Caco-2 (cell line): ENCODE measurements around the gene MAP10. TPM values are rescaled to one million over a fixed set of nuclear protein-coding genes. Genes with fewer than 3 reads are reported as not detected.

Experiments
- BruUV-seq: library from RNA; stranded (reverse); fragments of 400-500 nt; replicated peaks from 2 replicates; lab custom pipeline; 2021; lab: Mats Ljungman, UMichigan
- CTCF ChIA-PET: fragments of 300-600 bp; sonication (Branson Sonifier 250); formaldehyde crosslinking; loops from one replicate; lab custom pipeline; 2022; ENCODE audit warnings: antibody characterized with exemption; lab: Charles Lee
- POLR2A ChIA-PET: fragments of 300-600 bp; sonication (Branson Sonifier 250); formaldehyde crosslinking; loops from one replicate; lab custom pipeline; 2022; ENCODE audit warnings: antibody characterized with exemption; lab: Charles Lee
- DNase-seq, 2 experiments: peaks; one replicate each; pipeline versions ENCODE4 v3.0.0 to v3.0.0-alpha.2; 2020 to 2022
- H3K27me3 ChIP-seq: replicated peaks from 2 replicates; pipeline ENCODE4 v1.6.0; 2011; ENCODE audit warnings: low read length; ENCODE audit not compliant: control insufficient read depth, insufficient read depth
- H3K36me3 ChIP-seq: 2 replicates; pipeline ENCODE4 v1.5.1; 2011; ENCODE audit warnings: low read length; ENCODE audit not compliant: control insufficient read depth, insufficient read depth
- H3K4me1 ChIP-seq: fragments of 250-450 bp; sonication (Bioruptor Pico); 2 replicates; pipeline ENCODE4 v1.5.1; 2020; ENCODE audit warnings: mild to moderate bottlenecking
- H3K4me3 ChIP-seq: 2 replicates; pipeline ENCODE4 v1.5.1; 2011; ENCODE audit warnings: low read depth, mild to moderate bottlenecking, control low read depth, low read length
- H3K9me3 ChIP-seq: fragments of 250-450 bp; sonication (Bioruptor Pico); 2 replicates; pipeline ENCODE4 v1.5.1; 2020; ENCODE audit warnings: mild to moderate bottlenecking, moderate library complexity
- H3K27ac Mint-ChIP-seq: one replicate; pipeline ENCODE4 v1.8.0; 2022; ENCODE audit warnings: mixed read lengths; ENCODE audit not compliant: unreplicated experiment
- H3K27me3 Mint-ChIP-seq: one replicate; pipeline ENCODE4 v1.8.0; 2022; ENCODE audit warnings: mixed read lengths; ENCODE audit not compliant: insufficient read depth, unreplicated experiment
- H3K36me3 Mint-ChIP-seq: one replicate; pipeline ENCODE4 v1.8.0; 2022; ENCODE audit warnings: mild to moderate bottlenecking, mixed read lengths; ENCODE audit not compliant: insufficient read depth, unreplicated experiment
- H3K4me1 Mint-ChIP-seq: one replicate; pipeline ENCODE4 v1.8.0; 2022; ENCODE audit warnings: low read depth, mixed read lengths; ENCODE audit not compliant: unreplicated experiment
- H3K4me3 Mint-ChIP-seq: one replicate; pipeline ENCODE4 v1.8.0; 2022; ENCODE audit warnings: mild to moderate bottlenecking, moderate library complexity, mixed read lengths; ENCODE audit not compliant: unreplicated experiment
- H3K9me3 Mint-ChIP-seq: one replicate; pipeline ENCODE4 v1.8.0; 2022; ENCODE audit warnings: mixed read lengths; ENCODE audit not compliant: unreplicated experiment
- intact Hi-C: fragments of 100-400 bp; cut with micrococcal nuclease; formaldehyde crosslinking; loops from one replicate; pipeline ENCODE4 v1.10.0; 2022; ENCODE audit not compliant: unreplicated experiment
- total RNA-seq: library from RNA; stranded (reverse); gene quantifications from 2 replicates; pipeline ENCODE4 v1.2.3, GENCODE V29; 2022
- TF ChIP-seq, protein P1 (sequence below), 2 experiments: fragments of 200-600 bp in 1 of 2; IDR thresholded peaks; 1 replicate in 1 of 2; 2 replicates in 1 of 2; pipeline versions ENCODE4 v1.5.1 to v1.8.0; 2011 to 2022; ENCODE audit warnings: antibody characterized with exemption in 1 of 2, control low read depth in 1 of 2, inconsistent platforms in 1 of 2, low read depth in 1 of 2, low read length in 1 of 2, mild to moderate bottlenecking in 1 of 2, moderate library complexity in 1 of 2; ENCODE audit not compliant: insufficient read depth in 1 of 2, severe bottlenecking in 1 of 2, unreplicated experiment in 1 of 2

Gene MAP10
- total RNA-seq, 1 experiment from 2014 or later = not detected

DNA sequence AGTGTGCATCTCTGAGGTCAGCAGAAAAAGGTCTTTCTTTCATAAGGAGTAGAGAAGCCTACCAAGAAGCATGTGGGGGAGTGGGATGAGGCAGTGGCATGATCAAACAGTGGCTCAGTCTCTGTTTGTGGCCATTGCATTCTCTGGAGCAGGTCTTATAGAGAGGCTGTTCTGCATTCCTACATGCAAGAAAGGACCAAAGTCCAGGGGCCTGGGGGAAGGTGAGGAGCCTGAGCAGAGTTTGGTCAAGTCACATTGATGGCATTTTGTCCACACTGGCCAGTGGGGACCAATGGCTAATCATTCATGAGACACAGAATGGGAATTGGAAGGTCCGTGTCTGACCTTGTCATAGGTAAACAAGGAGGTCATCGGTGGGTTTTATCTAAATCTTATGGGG, 25.4 kb downstream of the MAP10 start:
- Mint-ChIP-seq H3K27ac (peak overlapping the region; percentile 67), H3K36me3 (no peaks in the 10 kb centered on the region), H3K4me3 (peak overlapping the region; percentile 15), H3K27me3 (no peaks in the 10 kb centered on the region), H3K4me1 (peaks cover 11% of the 10 kb centered on the region), H3K9me3 (no peaks in the 10 kb centered on the region)
- Histone ChIP-seq H3K36me3 (no peaks in the 10 kb centered on the region), H3K27me3 (no peaks in the 10 kb centered on the region), H3K9me3 (no peaks in the 10 kb centered on the region), H3K4me1 (peaks cover 18% of the 10 kb centered on the region), H3K4me3 (no peak overlapping the region)
- ChIA-PET POLR2A (no interaction called here), CTCF (no interaction called here)
- peak; percentile 79 to 83 for DNase-seq
- no TSS peak for BruUV-seq
- intact Hi-C loops = loop anchor here (1.0 to 2.0 kb wide), 3 partner anchors 24 to 120 kb away; partner anchors contain the start of gene NTPCR
- TF ChIP-seq, protein P1, sequence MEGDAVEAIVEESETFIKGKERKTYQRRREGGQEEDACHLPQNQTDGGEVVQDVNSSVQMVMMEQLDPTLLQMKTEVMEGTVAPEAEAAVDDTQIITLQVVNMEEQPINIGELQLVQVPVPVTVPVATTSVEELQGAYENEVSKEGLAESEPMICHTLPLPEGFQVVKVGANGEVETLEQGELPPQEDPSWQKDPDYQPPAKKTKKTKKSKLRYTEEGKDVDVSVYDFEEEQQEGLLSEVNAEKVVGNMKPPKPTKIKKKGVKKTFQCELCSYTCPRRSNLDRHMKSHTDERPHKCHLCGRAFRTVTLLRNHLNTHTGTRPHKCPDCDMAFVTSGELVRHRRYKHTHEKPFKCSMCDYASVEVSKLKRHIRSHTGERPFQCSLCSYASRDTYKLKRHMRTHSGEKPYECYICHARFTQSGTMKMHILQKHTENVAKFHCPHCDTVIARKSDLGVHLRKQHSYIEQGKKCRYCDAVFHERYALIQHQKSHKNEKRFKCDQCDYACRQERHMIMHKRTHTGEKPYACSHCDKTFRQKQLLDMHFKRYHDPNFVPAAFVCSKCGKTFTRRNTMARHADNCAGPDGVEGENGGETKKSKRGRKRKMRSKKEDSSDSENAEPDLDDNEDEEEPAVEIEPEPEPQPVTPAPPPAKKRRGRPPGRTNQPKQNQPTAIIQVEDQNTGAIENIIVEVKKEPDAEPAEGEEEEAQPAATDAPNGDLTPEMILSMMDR (IDR thresholded peaks at IDR 0.05; ENCODE audit: insufficient read depth in 1 of 2, low read depth in 1 of 2, low read length in 1 of 2, severe bottlenecking in 1 of 2, unreplicated experiment in 1 of 2) = no peak

DNA sequence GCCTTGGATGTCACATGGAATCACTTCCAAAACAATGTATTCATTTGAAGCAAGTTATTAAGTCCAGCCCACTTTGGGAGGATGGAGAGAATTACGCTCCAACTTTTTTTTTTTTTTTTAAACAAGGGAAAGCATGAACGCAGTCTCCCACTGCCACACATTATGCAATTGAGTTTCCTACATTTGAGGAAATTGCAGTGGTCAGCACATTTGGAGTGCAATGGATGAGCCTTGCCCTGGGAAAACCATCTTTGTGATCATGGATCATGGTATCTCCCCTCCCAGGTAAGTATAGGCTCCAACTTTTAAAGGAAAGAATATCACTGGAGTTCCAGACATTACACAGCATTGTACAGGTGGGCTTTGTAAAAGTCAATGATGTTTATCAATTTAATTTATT, 26.7 kb downstream of the MAP10 start:
- H3K27me3 Mint-ChIP-seq = no peaks in the 10 kb centered on the region
- no peak for DNase-seq

DNA sequence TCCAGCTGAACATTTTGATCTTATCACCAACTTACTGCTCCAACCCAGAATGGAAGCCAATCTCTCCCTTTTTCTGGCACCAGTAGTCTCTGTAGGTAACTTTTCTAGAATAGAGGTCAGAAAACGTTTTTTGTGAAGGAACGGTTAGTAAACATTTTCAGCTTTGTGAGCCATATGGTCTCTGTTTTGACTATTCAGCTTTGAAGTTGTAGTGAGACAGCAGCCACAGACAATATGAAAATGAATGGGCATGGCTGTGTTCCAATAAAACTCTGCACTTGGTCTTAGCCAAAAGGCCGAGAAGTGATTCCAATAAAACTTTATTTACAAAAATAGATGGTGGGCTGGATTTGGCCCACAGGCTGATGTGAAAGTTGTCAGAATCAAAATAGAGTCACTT, 28.9 kb downstream of the MAP10 start:
- intact Hi-C loops = no loop called here
- Mint-ChIP-seq H3K4me1 (peaks cover 20% of the 10 kb centered on the region), H3K27me3 (no peaks in the 10 kb centered on the region), H3K27ac (no peak overlapping the region), H3K36me3 (no peaks in the 10 kb centered on the region), H3K4me3 (no peak overlapping the region), H3K9me3 (no peaks in the 10 kb centered on the region)
- no peak for DNase-seq
- no peaks in the 10 kb centered on the region for H3K27me3 ChIP-seq
- TF ChIP-seq, protein P1 (IDR thresholded peaks at IDR 0.05; ENCODE audit: insufficient read depth in 1 of 2, low read depth in 1 of 2, low read length in 1 of 2, severe bottlenecking in 1 of 2, unreplicated experiment in 1 of 2) = no peak
- H3K4me3 ChIP-seq = no peak overlapping the region
- no peaks in the 10 kb centered on the region for H3K36me3 ChIP-seq
- BruUV-seq = no TSS peak
- POLR2A ChIA-PET = no interaction called here
- CTCF ChIA-PET = no interaction called here
- peaks cover 26% of the 10 kb centered on the region for H3K4me1 ChIP-seq
- no peaks in the 10 kb centered on the region for H3K9me3 ChIP-seq

More for the DNA sequence above, 26.7 kb downstream of the MAP10 start:
- Histone ChIP-seq H3K36me3 (no peaks in the 10 kb centered on the region), H3K4me3 (no peak overlapping the region), H3K9me3 (no peaks in the 10 kb centered on the region), H3K27me3 (no peaks in the 10 kb centered on the region), H3K4me1 (peaks cover 18% of the 10 kb centered on the region)
- Mint-ChIP-seq H3K36me3 (no peaks in the 10 kb centered on the region), H3K4me1 (peaks cover 14% of the 10 kb centered on the region), H3K27ac (no peak overlapping the region), H3K4me3 (no peak overlapping the region), H3K9me3 (no peaks in the 10 kb centered on the region)
- ChIA-PET POLR2A (no interaction called here), CTCF (no interaction called here)
- no TSS peak for BruUV-seq
- TF ChIP-seq, protein P1 (IDR thresholded peaks at IDR 0.05; ENCODE audit: insufficient read depth in 1 of 2, low read depth in 1 of 2, low read length in 1 of 2, severe bottlenecking in 1 of 2, unreplicated experiment in 1 of 2) = no peak
- intact Hi-C loops = loop anchor here (2.0 kb wide), 2 partner anchors 25 to 119 kb away; partner anchors contain the start of gene NTPCR
